NCI-H1092 treated with DMSO at 0.1 percent for 48 hours (cell line): ENCODE measurements around the gene ASB10.

Experiments used
- DNase-seq: peaks from one replicate; lab custom pipeline; 2025; lab: John Stamatoyannopoulos, UW

The ASB10 gene

GRCh38 chr7:151210087-151210854 is 23.2 kb upstream of the ASB10 start, which contains the start of gene H2BK1:
TSS of gene H2BK1 (minus strand) at chr7:151210488. CDS start at chr7:151210318, 170 bp downstream.
- DNase-seq, result no peak

- DNase-seq, result no peak
Observed at GRCh38 chr7:151209588-151209987, 22.5 kb upstream of the ASB10 start.

DNA sequence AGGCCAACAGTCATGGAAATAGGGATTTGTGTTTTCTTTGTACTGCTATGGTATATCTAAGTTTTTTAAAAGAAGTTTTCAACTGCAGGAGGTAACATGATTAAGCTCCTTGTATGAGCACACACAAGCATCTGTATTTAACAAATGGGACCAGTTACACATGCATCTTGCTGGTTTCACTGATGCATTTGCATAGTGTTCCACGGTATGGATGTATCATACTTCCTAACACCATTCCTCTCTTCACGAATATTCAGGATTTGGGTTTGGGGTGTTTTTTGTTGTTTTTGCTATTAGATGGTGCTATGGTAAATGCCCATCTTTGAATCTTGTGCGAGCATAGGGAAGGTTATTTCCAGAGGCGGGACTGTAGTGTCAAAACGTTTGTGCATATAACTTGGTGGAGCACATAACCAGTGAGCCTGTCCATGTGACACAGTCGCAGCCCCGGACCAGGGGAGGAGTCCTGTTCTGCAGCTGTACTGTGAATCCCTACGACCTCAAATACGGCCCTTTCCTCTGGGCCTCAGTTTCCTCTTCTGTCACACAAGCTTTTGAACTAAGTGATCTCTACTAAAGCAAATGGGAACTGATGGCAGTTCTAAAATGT is 21.3 kb upstream of the ASB10 start:
- DNase-seq, result no peak

DNA sequence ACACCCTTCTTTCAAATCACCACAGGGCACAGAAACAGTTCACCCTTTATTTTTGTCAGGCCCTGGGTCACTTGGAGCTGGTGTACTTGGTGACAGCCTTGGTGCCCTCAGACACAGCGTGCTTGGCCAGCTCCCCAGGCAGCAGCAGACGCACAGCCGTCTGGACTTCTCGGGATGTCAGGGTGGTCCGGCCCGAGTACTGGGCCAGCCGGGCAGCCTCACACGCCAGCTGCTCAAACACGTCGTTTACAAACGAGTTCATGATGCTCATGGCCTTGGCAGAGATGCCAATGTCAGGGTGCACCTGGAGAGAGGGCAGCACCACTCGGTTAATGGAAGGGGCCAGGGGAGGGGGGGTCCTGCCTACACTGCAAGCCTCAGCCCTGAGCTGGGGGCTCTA is 20.8 kb upstream of the ASB10 start:
- DNase-seq, result peak; percentile 17

DNA sequence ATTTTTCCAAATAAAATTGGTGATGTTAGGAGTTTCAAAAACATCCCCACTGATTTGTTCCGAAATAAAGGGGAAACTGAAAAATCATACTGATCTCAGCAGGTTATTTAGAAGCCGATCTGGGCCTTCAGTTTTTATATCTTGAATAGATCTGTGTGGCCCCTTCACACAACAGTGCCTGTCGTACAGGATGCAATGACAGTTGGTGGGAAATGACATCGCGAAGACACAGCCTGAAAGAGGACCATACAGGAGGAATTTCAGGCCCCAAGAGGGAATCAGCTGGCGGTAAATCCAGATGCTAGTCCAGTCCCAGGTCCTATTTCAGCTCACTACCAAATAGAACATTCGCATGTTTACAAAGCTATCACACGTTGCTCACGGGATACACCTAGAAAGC is 20.3 kb upstream of the ASB10 start:
- DNase-seq, result no peak

GRCh38 chr7:151206914-151207313 is 19.9 kb upstream of the ASB10 start:
- DNase-seq, result no peak

DNA sequence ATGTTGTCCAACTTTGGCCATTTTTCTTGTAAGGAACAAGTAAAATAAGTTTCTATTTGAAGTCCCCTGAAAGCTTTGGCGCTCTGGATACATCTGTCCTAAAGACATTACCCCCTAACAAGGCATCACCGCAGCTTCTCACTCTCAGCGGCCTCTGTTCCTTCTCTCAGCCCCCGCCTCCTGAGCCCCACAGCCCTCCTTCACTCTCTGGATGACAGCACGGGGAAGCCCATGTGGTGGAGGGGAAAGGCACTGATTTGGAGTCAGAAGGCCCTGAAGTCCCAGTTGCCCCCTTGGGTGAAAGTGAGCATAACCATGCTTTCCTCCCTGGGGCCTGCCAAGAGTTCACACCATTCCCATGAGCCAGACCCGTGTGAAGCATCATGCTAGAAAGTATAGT is 18.7 kb upstream of the ASB10 start:
- no peak for DNase-seq

DNA sequence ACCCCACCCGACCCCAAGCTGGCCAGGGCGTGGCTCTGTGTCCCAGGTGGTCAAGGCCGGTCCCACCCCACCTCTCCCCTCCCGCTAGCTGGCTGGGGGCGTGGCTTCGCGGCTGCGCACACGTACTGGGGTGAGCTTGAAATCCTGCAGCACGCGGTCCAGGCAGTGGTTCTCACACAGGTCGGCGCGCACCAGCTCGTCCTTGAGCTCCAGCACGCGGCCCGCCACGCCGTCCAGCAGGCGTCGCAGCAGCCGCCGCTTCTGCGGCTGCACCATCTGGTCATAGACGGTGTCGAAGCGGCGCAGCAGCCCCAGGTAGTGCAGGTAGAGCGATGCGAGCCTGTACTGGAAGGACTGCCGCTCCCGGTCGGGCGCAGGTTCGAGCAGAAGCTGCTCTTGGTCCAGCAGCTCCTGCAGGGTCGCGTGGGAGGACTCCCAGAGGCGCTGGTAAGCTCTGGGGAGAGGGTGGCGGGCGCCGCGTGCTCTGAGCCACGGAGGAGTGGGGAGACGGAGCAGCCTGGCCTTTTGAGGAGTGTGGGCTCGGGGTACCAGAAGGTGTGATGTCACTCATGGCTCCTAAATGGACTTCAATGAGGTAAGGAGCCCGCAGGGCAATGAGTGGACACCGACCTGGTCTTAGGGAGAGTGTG is 17.5 kb upstream of the ASB10 start:
- DNase-seq, result no peak

DNA sequence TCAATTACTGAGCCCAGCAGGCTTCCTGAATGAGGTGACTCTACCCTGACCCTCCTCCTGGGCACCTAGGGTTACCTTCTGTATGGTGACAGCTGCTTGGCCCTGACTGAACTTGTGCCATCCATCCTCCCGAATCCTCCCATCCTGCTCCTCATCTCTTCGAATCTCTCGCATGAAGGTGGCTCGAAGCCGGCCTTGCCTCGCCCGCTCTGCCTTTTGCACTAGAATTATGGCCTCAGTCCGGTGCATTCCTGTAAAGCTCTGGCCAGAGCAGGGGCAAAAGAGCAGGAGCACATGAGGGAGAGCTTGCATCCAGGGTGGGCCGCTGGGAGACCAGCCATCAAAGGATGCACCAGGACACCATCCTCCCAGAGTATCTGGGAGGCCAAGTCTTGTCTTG is 15.8 kb upstream of the ASB10 start:
- no peak for DNase-seq

- no peak for DNase-seq
Observed at GRCh38 chr7:151201751-151202150, 14.7 kb upstream of the ASB10 start.

DNA sequence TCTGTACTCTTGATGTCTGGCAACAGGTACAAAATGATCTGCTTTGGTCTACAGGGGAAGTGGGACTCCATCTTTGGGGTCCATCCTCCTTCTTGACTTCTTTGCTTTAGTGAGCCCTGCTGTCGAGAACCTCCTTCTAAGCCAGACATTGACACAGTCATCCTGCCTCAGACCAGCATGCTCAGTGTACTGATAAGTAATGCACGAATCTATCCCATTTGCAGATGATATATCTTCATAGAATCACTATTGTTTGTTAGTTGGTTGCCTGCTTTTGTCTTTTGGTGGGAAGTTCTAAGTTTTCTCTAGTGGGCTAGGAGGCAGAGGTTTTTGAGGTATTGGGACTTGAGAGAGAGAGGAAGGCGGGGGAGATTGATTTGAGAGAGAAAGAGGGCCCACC is 14.3 kb upstream of the ASB10 start:
- DNase-seq, result no peak

GRCh38 chr7:151198945-151199848 is 12.1 kb upstream of the ASB10 start:
- peak; percentile 54 for DNase-seq

DNA sequence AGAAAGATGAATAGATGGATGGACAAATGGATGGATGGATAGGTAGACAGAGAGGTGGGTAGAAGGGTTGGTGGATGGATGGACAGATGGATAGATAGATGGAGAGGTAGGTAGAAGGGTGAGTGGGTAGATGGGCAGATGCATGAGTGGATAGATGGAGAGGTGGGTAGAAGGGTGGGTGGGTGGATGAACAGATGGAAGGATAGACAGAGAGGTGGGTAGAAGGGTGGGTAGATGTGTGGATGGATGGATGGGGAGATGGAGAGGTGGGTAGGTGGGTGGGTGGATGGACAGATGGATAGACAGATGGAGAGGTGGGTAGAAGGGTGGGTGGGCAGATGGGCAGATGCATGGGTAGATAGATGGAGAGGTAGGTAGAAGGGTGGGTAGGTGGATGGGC is 10.9 kb upstream of the ASB10 start:
- DNase-seq, result no peak

DNA sequence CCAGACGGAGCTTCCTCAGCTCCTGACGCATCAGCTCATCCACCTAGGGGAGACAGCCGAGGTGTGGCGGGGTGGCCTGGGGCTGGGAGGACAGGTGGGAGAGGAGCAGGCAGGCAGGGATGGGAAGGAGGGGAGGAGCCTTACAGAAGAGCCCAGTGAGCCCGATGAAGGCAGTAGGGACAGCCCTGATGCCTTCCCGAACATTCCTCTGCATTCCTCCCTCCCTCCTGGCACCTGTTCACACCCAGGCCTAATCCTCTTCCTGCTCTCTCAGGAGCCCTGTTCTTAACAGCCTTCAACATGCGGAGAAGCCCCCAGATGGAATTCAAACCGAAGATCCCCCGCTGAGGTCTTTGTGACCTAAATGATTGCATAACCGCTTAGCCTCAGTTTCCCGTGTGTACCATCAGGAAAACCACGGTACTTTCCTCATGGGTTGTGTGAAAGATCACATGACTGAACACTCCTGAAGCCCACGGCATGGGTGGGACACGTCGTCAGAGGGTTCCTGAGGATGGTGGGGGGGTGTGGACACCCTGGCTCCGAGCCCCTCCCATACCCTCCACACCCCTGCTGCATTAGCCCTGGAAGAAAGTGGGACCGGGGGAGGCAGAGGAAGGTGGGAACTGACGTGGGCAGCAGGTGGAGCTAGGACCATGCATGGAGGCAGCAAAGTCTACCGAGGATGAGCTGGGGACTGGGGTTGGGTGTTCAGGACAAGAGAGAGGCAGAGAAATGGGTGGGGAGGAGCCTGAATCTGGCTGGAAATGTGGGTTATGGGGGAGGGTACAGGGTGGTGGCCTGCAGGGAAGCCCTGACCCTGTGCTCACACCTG is 8.8 kb upstream of the ASB10 start:
- DNase-seq, result no peak

- DNase-seq, result no peak
Observed at GRCh38 chr7:151194188-151194587, 7.1 kb upstream of the ASB10 start.

GRCh38 chr7:151193203-151193978 is 6.3 kb upstream of the ASB10 start:
- no peak for DNase-seq

DNA sequence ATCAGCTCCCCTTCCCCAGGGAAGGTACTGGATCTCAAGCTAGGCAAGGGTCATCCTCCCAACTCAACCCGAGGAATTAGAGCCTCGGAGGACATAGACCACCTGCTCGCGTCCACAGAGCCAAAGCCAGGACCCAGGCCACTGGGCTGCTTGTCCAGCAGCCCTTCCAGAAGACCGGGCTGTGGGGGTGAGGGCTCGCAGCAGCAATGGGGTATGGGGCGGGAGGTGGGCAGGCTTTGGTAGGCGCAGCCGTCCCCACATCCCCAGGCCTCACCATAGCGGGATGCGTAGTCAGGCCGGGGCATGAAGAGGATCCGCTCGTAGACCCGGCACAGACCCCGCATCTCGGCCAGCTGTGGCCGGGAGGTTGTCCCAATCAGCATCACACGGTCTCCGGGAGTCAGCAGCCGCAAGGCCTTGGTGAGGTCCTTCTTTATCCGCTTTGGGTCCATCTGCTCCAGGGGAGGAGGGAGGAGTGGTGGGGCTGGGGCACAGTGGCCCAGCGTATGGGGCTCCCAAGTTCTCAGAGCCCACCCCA is 5.0 kb upstream of the ASB10 start:
- DNase-seq, result no peak

DNA sequence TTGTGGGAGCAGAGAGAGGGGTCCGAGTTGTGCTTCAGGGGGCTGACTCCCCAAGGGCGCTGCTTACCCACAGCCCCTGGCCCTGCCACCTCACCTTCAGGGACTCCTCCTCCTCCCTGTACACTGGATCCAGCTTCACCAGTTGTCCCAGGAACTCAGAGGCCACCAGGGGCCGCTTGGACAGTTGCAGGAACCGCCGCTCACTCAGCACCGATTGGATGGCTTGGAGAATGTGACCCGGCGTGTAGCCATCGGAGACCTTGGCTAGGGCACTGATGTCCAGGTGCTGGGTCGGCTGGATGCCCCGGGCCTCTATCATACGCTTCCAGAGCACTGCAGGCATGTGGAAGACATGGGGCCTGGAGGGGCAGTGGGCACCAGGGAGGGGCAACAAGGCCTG is 4.5 kb upstream of the ASB10 start:
- no peak for DNase-seq

- no peak for DNase-seq
Observed at GRCh38 chr7:151189038-151189437, 2.0 kb upstream of the ASB10 start.

GRCh38 chr7:151188252-151188542 is 1.1 kb upstream of the ASB10 start:
- DNase-seq, result no peak
